ENCODE data around the gene TRAK2.

- no peak for TF ChIP-seq CTCF (IDR thresholded peaks at IDR 0.05)
- TF ChIP-seq POLR2A (IDR thresholded peaks at IDR 0.05), result no peak
These were observed 39.0 kb upstream of the TRAK2 start for GRCh38 chr2:201490291-201490690.
